ENCODE data around the gene NELL1.

GRCh38 chr11:21105196-21105917, 436.0 kb downstream of the NELL1 start:
- TF ChIP-seq CTCF (IDR thresholded peaks at IDR 0.05) (no peak), POLR2A (IDR thresholded peaks at IDR 0.05) (no peak)

Data from body of pancreas (tissue), 4 donors.